ENCODE measurements around the gene IPPK. TPM values are rescaled to one million over a fixed set of nuclear protein-coding genes. Genes with fewer than 3 reads are reported as not detected.
"Not testable (repeated sequence)": the region's sequence is repeated elsewhere in the genome, so short reads cannot be mapped to it uniquely, and the experiment has no call there.

Gene IPPK
- total RNA-seq, 4 donors from 2014 or later: 7.2 to 14.1 (median 8.9) TPM

DNA sequence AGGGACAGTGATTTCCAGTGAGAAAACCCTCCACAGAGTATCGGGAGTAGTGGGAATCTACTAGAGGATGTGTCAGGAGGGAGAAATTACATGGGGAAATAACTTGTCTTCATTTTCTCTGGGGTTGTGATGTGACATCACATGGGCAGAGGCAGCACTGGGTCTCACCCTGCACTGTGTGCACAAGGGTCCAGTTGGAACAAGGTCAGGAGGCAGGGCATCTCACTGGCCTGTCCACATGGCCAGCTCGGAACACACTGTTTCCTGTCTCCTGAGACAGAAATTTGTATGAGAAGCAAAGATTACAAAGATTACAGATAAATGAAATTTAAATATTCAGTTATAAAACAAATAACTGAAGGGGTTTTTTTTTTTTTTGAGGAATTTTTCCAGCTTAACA lies 71.5 kb downstream of the IPPK start:
- H3K27ac ChIP-seq: peak overlapping the region in 2 of 4 donors; percentile 75 to 79
- no peak for TF ChIP-seq POLR2A (IDR thresholded peaks at IDR 0.05)
- no peak for TF ChIP-seq CTCF (IDR thresholded peaks at IDR 0.05)
- no peak for TF ChIP-seq POLR2AphosphoS5 (IDR thresholded peaks at IDR 0.05)
- no peak for TF ChIP-seq EP300 (IDR thresholded peaks at IDR 0.05)
- H3K36me3 ChIP-seq: no peaks in the 10 kb centered on the region
- no peaks in the 10 kb centered on the region for H3K9me3 ChIP-seq
- no peaks in the 10 kb centered on the region for H3K27me3 ChIP-seq
- no peak overlapping the region for H3K4me3 ChIP-seq
- no peak for ATAC-seq
- H3K4me1 ChIP-seq: peaks cover 0 to 64% (median 16%) of the 10 kb centered on the region in 3 donors
- 80 to 83% methylated on average over 2 of the region's 2 CpGs for WGBS, 2 donors (ENCODE audit: low coverage in 1 of 2)

- TF ChIP-seq POLR2A (IDR thresholded peaks at IDR 0.05) (no peak), CTCF (IDR thresholded peaks at IDR 0.05) (no peak)
- 88% methylated on average over 1 of the region's 1 CpG for whole genome bisulfite sequencing, 2 donors (ENCODE audit: low coverage in 1 of 2)
Observed at GRCh38 chr9:92595930-92596329, 74.0 kb downstream of the IPPK start.

DNA sequence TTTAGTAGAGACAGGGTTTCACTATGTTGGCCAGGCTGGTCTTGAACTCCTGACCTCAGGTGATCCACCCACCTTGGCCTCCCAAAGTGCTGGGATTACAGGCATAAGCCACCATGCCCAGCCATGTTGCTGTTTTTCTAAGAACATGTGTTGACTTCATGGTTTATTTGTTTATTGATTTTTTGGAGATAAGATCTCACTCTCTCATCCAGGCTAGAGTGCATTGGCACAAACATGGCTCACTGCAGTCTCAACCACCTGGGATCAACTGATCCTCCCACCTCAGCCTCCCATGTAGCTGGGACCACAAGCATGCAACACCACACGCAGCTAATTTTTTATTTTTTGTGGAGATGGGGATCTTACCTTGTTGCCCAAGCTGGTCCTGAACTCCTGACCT lies 74.9 kb downstream of the IPPK start:
- WGBS, 2 donors (ENCODE audit: low coverage in 1 of 2): 100% methylated on average over 1 of the region's 1 CpG; no CpG with 5 or more reads in 1 of the 2 donors
- H3K4me1 ChIP-seq: peaks cover 2 to 64% (median 14%) of the 10 kb centered on the region in 3 donors
- not testable (repeated sequence) for H3K36me3 ChIP-seq, ATAC-seq, H3K4me3 ChIP-seq, H3K27ac ChIP-seq, H3K27me3 ChIP-seq, H3K9me3 ChIP-seq

More at GRCh38 chr9:92595930-92596329, 74.0 kb downstream of the IPPK start:
- Histone ChIP-seq H3K9me3 (no peaks in the 10 kb centered on the region), H3K36me3 (no peaks in the 10 kb centered on the region), H3K4me3 (no peak overlapping the region), H3K27me3 (no peaks in the 10 kb centered on the region), H3K27ac (no peak overlapping the region), H3K4me1 (peaks cover 0 to 64% (median 15%) of the 10 kb centered on the region in 3 donors)
- ATAC-seq: no peak

GRCh38 chr9:92592946-92593861 lies 76.7 kb downstream of the IPPK start:
- Histone ChIP-seq H3K27me3 (no peaks in the 10 kb centered on the region), H3K9me3 (no peaks in the 10 kb centered on the region), H3K27ac (peak overlapping the region in 1 of 4 donors; percentile 15), H3K36me3 (no peaks in the 10 kb centered on the region), H3K4me1 (peaks cover 4 to 52% (median 13%) of the 10 kb centered on the region in 3 donors), H3K4me3 (no peak overlapping the region)
- no peak for ATAC-seq
- WGBS, 2 donors (ENCODE audit: low coverage in 1 of 2): 54 to 62% methylated on average over 5 to 7 of the region's 7 CpGs
- TF ChIP-seq CTCF (IDR thresholded peaks at IDR 0.05) (no peak), POLR2A (IDR thresholded peaks at IDR 0.05) (no peak), POLR2AphosphoS5 (IDR thresholded peaks at IDR 0.05) (no peak), EP300 (IDR thresholded peaks at IDR 0.05) (no peak)

DNA sequence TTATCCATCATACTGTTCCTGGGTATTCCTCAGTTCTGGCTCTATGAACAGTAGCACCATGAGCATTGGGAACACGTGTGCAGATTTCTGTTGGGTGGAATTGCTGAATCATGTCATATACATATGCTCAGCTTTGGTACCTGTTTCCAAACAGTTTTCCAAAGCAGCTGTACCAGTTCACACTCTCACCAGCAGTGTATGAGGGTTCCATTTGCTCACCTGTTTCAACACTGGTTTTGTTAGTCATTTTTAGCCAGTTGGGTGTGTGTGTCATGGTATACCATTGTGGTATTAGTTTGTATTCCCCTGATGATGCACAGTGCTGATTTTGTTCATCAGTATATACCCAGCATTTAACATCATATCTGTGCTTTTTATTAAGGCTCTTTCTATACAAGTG lies 77.4 kb downstream of the IPPK start:
- Histone ChIP-seq H3K4me1 (peaks cover 4 to 45% (median 13%) of the 10 kb centered on the region in 3 donors), H3K36me3 (no peaks in the 10 kb centered on the region), H3K27ac (peak overlapping the region in 1 of 4 donors; percentile 15), H3K27me3 (no peaks in the 10 kb centered on the region), H3K9me3 (no peaks in the 10 kb centered on the region), H3K4me3 (no peak overlapping the region)
- no peak for ATAC-seq
- no peak for TF ChIP-seq CTCF (IDR thresholded peaks at IDR 0.05)
- TF ChIP-seq POLR2AphosphoS5 (IDR thresholded peaks at IDR 0.05): no peak
- no peak for TF ChIP-seq POLR2A (IDR thresholded peaks at IDR 0.05)
- TF ChIP-seq EP300 (IDR thresholded peaks at IDR 0.05): no peak
- no CpG with 5 or more reads among the region's 1 CpG for WGBS, 2 donors (ENCODE audit: low coverage in 1 of 2)

Data from gastroesophageal sphincter (tissue), 4 donors.